Mucosa of gallbladder (tissue), 1 donor: Measurements from ENCODE around the gene PPAN. TPM values are rescaled to one million over a fixed set of nuclear protein-coding genes. Genes with fewer than 3 reads are reported as not detected.
A peak's percentile ranks its signal among the peaks of the same experiment; 100 is the strongest.

Experiments
- DNase-seq: peaks from one replicate; pipeline ENCODE4 v3.0.0-alpha.2; 2020; ENCODE audit warnings: low spot score
- total RNA-seq: library from RNA; stranded (reverse); gene quantifications from one replicate; pipeline ENCODE4 v1.2.1, GENCODE V29; 2021
- donor health status: DM: no; HTN: no; CAD: no.

The PPAN gene
- 35.0 TPM for total RNA-seq

GRCh38 chr19:10106100-10106936 is at the start of gene PPAN:
TSS of gene PPAN (plus strand) at chr19:10106362. CDS start at chr19:10106395, 33 bp downstream.
- peak; percentile 99 for DNase-seq

GRCh38 chr19:10061717-10062310 is 44.3 kb upstream of the PPAN start:
- no peak for DNase-seq

- DNase-seq = no peak
Measured at GRCh38 chr19:10068205-10068604, 38.0 kb upstream of the PPAN start.

- DNase-seq = no peak
Measured at GRCh38 chr19:10069046-10069445, 37.1 kb upstream of the PPAN start.

GRCh38 chr19:10070730-10071446 is 35.3 kb upstream of the PPAN start:
- DNase-seq = no peak

- DNase-seq = no peak
Measured at GRCh38 chr19:10074153-10074552, 32.0 kb upstream of the PPAN start.

GRCh38 chr19:10076535-10076934 is 29.6 kb upstream of the PPAN start:
- DNase-seq = no peak

GRCh38 chr19:10078329-10078728 is 27.8 kb upstream of the PPAN start:
- no peak for DNase-seq

GRCh38 chr19:10079031-10079453 is 27.1 kb upstream of the PPAN start:
- DNase-seq = peak; percentile 67

- no peak for DNase-seq
Measured at GRCh38 chr19:10083911-10084310, 22.3 kb upstream of the PPAN start.

- no peak for DNase-seq
Measured at GRCh38 chr19:10084803-10085202, 21.4 kb upstream of the PPAN start.

- peak; percentile 80 for DNase-seq
Measured at GRCh38 chr19:10085641-10086590, 20.2 kb upstream of the PPAN start, which contains the start of gene SHFL. TSS of gene SHFL (plus strand) at chr19:10086317. CDS start at chr19:10086428, 111 bp downstream.

GRCh38 chr19:10086591-10087192 is 19.5 kb upstream of the PPAN start:
- DNase-seq = no peak

GRCh38 chr19:10087296-10088061 is 18.7 kb upstream of the PPAN start:
- no peak for DNase-seq

GRCh38 chr19:10088949-10089554 is 17.1 kb upstream of the PPAN start:
- DNase-seq = no peak

GRCh38 chr19:10089801-10090375 is 16.3 kb upstream of the PPAN start:
- DNase-seq = no peak

- no peak for DNase-seq
Measured at GRCh38 chr19:10091370-10091687, 14.8 kb upstream of the PPAN start.

- DNase-seq = no peak
Measured at GRCh38 chr19:10091895-10092641, 14.1 kb upstream of the PPAN start.
